Heart right ventricle (tissue), 16 donors: ENCODE data around the gene CD80. TPM values are rescaled to one million over a fixed set of nuclear protein-coding genes. Genes with fewer than 3 reads are reported as not detected.

ENCODE experiments used
- ATAC-seq, 8 donors: fragments of 200-7000 bp; cut with Tn5 transposase; one replicate each; pipeline ENCODE4 v1.9.1; 2020; ENCODE audit warnings: mild to moderate bottlenecking in 8 of 8, moderate library complexity in 8 of 8, moderate number of reproducible peaks in 1 of 8
- DNase-seq, 2 donors: peaks; one replicate each; pipeline ENCODE4 v3.0.0-alpha.2; 2020
- H3K27ac ChIP-seq, 10 donors: fragments of 200-600 bp; sonication (generic) in 2 of 10; one replicate each; pipeline versions ENCODE4 v1.5.0 to v1.8.0; 2020 to 2022; ENCODE audit warnings: mild to moderate bottlenecking in 3 of 10
- H3K27me3 ChIP-seq, 7 donors: fragments of 200-600 bp; one replicate each; pipeline ENCODE4 v1.8.0; 2021 to 2022; ENCODE audit warnings: mild to moderate bottlenecking in 2 of 7
- H3K36me3 ChIP-seq, 9 donors: fragments of 200-600 bp; sonication (generic) in 1 of 9; one replicate each; pipeline versions ENCODE4 v1.5.0 to v1.8.0; 2020 to 2022; ENCODE audit warnings: mild to moderate bottlenecking in 2 of 9
- H3K4me1 ChIP-seq, 9 donors: fragments of 200-600 bp; sonication (generic) in 1 of 9; one replicate each; pipeline versions ENCODE4 v1.5.0 to v1.8.0; 2020 to 2022; ENCODE audit warnings: mild to moderate bottlenecking in 4 of 9
- H3K4me3 ChIP-seq, 10 donors: fragments of 200-600 bp; sonication (generic) in 2 of 10; one replicate each; pipeline versions ENCODE4 v1.5.0 to v1.8.0; 2020 to 2022; ENCODE audit warnings: mild to moderate bottlenecking in 7 of 10, moderate library complexity in 2 of 10
- H3K9me3 ChIP-seq, 11 donors: fragments of 200-600 bp in 10 of 11; sonication (generic) in 2 of 11; one replicate each; pipeline versions ENCODE4 v1.5.0 to v1.8.0; 2013 to 2022; ENCODE audit warnings: mild to moderate bottlenecking in 2 of 11, control low read depth in 1 of 11, moderate library complexity in 1 of 11
- CTCF ChIP-seq, 9 donors: fragments of 200-600 bp; sonication (generic) in 2 of 9; IDR thresholded peaks; one replicate each; pipeline versions ENCODE4 v1.5.0 to v1.8.0; 2021 to 2022; ENCODE audit warnings: antibody characterized with exemption in 9 of 9, mild to moderate bottlenecking in 5 of 9, moderate library complexity in 1 of 9
- WGBS, 2 donors: extraction: QIAGEN DNeasy Blood & Tissue Kit; methylation state at CpG; one replicate each; pipeline ENCODE4 v1.1.7; 2013; ENCODE audit warnings: inconsistent platforms in 1 of 2; 5-methylcytosine and 5-hydroxymethylcytosine counted together
- intact Hi-C, 10 donors: fragments of 100-400 bp; cut with DNase I; formaldehyde crosslinking; loops; one replicate each; pipeline versions ENCODE4 v1.11.1 to v1.14.2; 2022
- polyA plus RNA-seq, 2 donors: library from polyadenylated mRNA; stranded (reverse); fragments of 200-250 nt; gene quantifications; one replicate each; pipeline ENCODE4 v1.2.3, GENCODE V29; 2013
- total RNA-seq, 10 donors: library from RNA; stranded (reverse); fragmentation: NEBNext Ultra II Directional in 3 of 10; extraction: Animal tissue kit (Norgen Biotek cat#: 25700) in 3 of 10; gene quantifications; one replicate each; pipeline versions ENCODE4 v1.2.1 to v1.2.4, GENCODE V29; 2021 to 2023
- donor health status: Arrhythmogenic right ventricular cardiomyopathy.
- donor health status: ischemic (EF 13 %, LVEDD 7.1; RV severe dilation, severe dysfunction).
- donor health status: healthy with polysubstance abuse.
- donor health status: DM: no; HTN: yes; CAD: no.
- donor health status: DM: no; HTN: no; CAD: no.
- donor health status: ischemic (EF 25% LVEDD 6.9; RV normal size, moderate dysfunction).
- donor health status: ischemic (EF 25% LVEDD 5.7; RV mildly dilated, moderate dysfunction).
- donor health status: healthy.
- donor health status: DM: yes; HTN: yes; CAD: no.
- donor health status: Ischemic cardiomyopathy.
- donor health status: ischemic (EF 35%, LVEDD 5.7; RV mildly dilated, moderate dysfunction).
- donor health status: nonischemic (EF 11% LVEDD 7.7; RV severe dilation, severe dysfunction).
- donor health status: DM: yes; HTN: yes; CAD: no.
- donor health status: PGD.
- donor health status: ischemic (EF 29% LVEDD 5.4; RV normal size, mild dysfunction).
- donor health status: nonischemic (EF 23%, LVEDD 6.1; RV moderate dilation, normal function).

The CD80 gene
- total and polyA plus RNA-seq, 12 donors: 0.01 to 1.6 (median 0.33) TPM; not detected in 6

- peak in 6 of 8 donors; percentile 49 to 78 (median 68) for ATAC-seq
- no peak for TF ChIP-seq CTCF (IDR thresholded peaks at IDR 0.05)
- intact Hi-C loops: loop anchor here in 2 of 10 donors (5.0 to 10.0 kb wide), 2 partner anchors 87 to 344 kb away; partner anchors contain the start of gene COX17 (in 1 of the 2)
- peak; percentile 45 to 53 for DNase-seq
- WGBS, 2 donors: 72 to 75% methylated on average over 3 of the region's 3 CpGs
- Histone ChIP-seq H3K27me3 (no peaks in the 10 kb centered on the region), H3K9me3 (peaks cover 0 to 3% (median 0%) of the 10 kb centered on the region in 11 donors), H3K4me1 (peaks cover 0 to 46% (median 0%) of the 10 kb centered on the region in 9 donors), H3K27ac (peak overlapping the region in 5 of 10 donors; percentile 35 to 83 (median 51)), H3K36me3 (peaks cover 0 to 50% (median 4%) of the 10 kb centered on the region in 9 donors), H3K4me3 (no peak overlapping the region)
Measured at GRCh38 chr3:119588112-119588511, 28.7 kb upstream of the CD80 start.

- Histone ChIP-seq H3K27ac (peak overlapping the region in 1 of 10 donors; percentile 83), H3K9me3 (peaks cover 0 to 3% (median 0%) of the 10 kb centered on the region in 11 donors), H3K36me3 (peaks cover 0 to 56% (median 4%) of the 10 kb centered on the region in 9 donors), H3K4me1 (peaks cover 0 to 46% (median 0%) of the 10 kb centered on the region in 9 donors), H3K27me3 (no peaks in the 10 kb centered on the region), H3K4me3 (no peak overlapping the region)
- TF ChIP-seq CTCF (IDR thresholded peaks at IDR 0.05): no peak
- intact Hi-C loops: loop anchor here in 2 of 10 donors (5.0 to 10.0 kb wide), 2 partner anchors 88 to 346 kb away; partner anchors contain the start of gene COX17 (in 1 of the 2)
- WGBS, 2 donors: 85 to 92% methylated on average over 3 of the region's 3 CpGs
- ATAC-seq: no peak
- DNase-seq: no peak
Measured at GRCh38 chr3:119586733-119587172, 27.3 kb upstream of the CD80 start.

GRCh38 chr3:119585856-119586570 lies 26.6 kb upstream of the CD80 start:
- H3K9me3 ChIP-seq: peaks cover 0 to 3% (median 0%) of the 10 kb centered on the region in 11 donors
- peak overlapping the region in 1 of 10 donors; percentile 83 for H3K27ac ChIP-seq
- peaks cover 0 to 57% (median 4%) of the 10 kb centered on the region in 9 donors for H3K36me3 ChIP-seq
- no peaks in the 10 kb centered on the region for H3K27me3 ChIP-seq
- 96 to 97% methylated on average over 11 of the region's 11 CpGs for WGBS, 2 donors
- no peak for DNase-seq
- no peak for TF ChIP-seq CTCF (IDR thresholded peaks at IDR 0.05)
- peaks cover 0 to 47% (median 4%) of the 10 kb centered on the region in 9 donors for H3K4me1 ChIP-seq
- ATAC-seq: no peak
- H3K4me3 ChIP-seq: no peak overlapping the region
- intact Hi-C loops: loop anchor here in 2 of 10 donors (5.0 to 10.0 kb wide), 2 partner anchors 89 to 346 kb away; partner anchors contain the start of gene COX17 (in 1 of the 2)

GRCh38 chr3:119585208-119585607 lies 25.8 kb upstream of the CD80 start:
- Histone ChIP-seq H3K36me3 (peaks cover 0 to 57% (median 4%) of the 10 kb centered on the region in 9 donors), H3K27ac (peak overlapping the region in 1 of 10 donors; percentile 83), H3K4me1 (peaks cover 0 to 55% (median 12%) of the 10 kb centered on the region in 9 donors), H3K9me3 (no peaks in the 10 kb centered on the region), H3K4me3 (no peak overlapping the region), H3K27me3 (no peaks in the 10 kb centered on the region)
- intact Hi-C loops: loop anchor here in 2 of 10 donors (5.0 to 10.0 kb wide), 2 partner anchors 90 to 347 kb away; partner anchors contain the start of gene COX17 (in 1 of the 2)
- WGBS, 2 donors: 92 to 95% methylated on average over 10 of the region's 10 CpGs
- no peak for ATAC-seq
- no peak for DNase-seq
- TF ChIP-seq CTCF (IDR thresholded peaks at IDR 0.05): no peak
